Endometrial microvascular endothelial cells (primary cell): ENCODE data around the gene PLEKHA6. TPM values are rescaled to one million over a fixed set of nuclear protein-coding genes. Genes with fewer than 3 reads are reported as not detected.

Experiments
- in situ Hi-C: cut with HindIII; loops from 2 replicates; pipeline ENCODE4 v1.10.0; 2017; ENCODE audit warnings: low sequenced_read_pairs, low pct_unique_long_range_greater_than_20kb; ENCODE audit errors: inconsistent ontology term
- total RNA-seq: library from RNA; depleted of rRNA; stranded (reverse); fragments of >200 nt; gene quantifications from one replicate; pipeline ENCODE4 v1.2.3, GENCODE V29; 2015; ENCODE audit errors: inconsistent ontology term

PLEKHA6 gene
- total RNA-seq, 1 donor from 2014 or later: 2.2 TPM

GRCh38 chr1:204384636-204385352 is 25.1 kb upstream of the PLEKHA6 start:
- in situ Hi-C loops: no loop called here

- in situ Hi-C loops: no loop called here
Observed at GRCh38 chr1:204383163-204383904, 23.6 kb upstream of the PLEKHA6 start.

GRCh38 chr1:204382714-204383083 is 23.0 kb upstream of the PLEKHA6 start:
- in situ Hi-C loops: no loop called here

GRCh38 chr1:204380293-204380831 is 20.6 kb upstream of the PLEKHA6 start:
- in situ Hi-C loops: no loop called here

- in situ Hi-C loops: no loop called here
Observed at GRCh38 chr1:204377800-204378668, 18.3 kb upstream of the PLEKHA6 start.

- in situ Hi-C loops: no loop called here
Observed at GRCh38 chr1:204376919-204377799, 17.4 kb upstream of the PLEKHA6 start.

- in situ Hi-C loops: no loop called here
Observed at GRCh38 chr1:204376465-204376864, 16.7 kb upstream of the PLEKHA6 start.

GRCh38 chr1:204373911-204374310 is 14.2 kb upstream of the PLEKHA6 start:
- in situ Hi-C loops: no loop called here

GRCh38 chr1:204370176-204370575 is 10.4 kb upstream of the PLEKHA6 start:
- in situ Hi-C loops: no loop called here

GRCh38 chr1:204368996-204369726 is 9.4 kb upstream of the PLEKHA6 start:
- in situ Hi-C loops: no loop called here

- in situ Hi-C loops: no loop called here
Observed at GRCh38 chr1:204367956-204368355, 8.2 kb upstream of the PLEKHA6 start.

- in situ Hi-C loops: no loop called here
Observed at GRCh38 chr1:204367193-204367858, 7.6 kb upstream of the PLEKHA6 start.

GRCh38 chr1:204366759-204367158 is 7.0 kb upstream of the PLEKHA6 start:
- in situ Hi-C loops: no loop called here

- in situ Hi-C loops: no loop called here
Observed at GRCh38 chr1:204363335-204364114, 3.8 kb upstream of the PLEKHA6 start.

- in situ Hi-C loops: no loop called here
Observed at GRCh38 chr1:204362984-204363334, 3.2 kb upstream of the PLEKHA6 start.

- in situ Hi-C loops: no loop called here
Observed at GRCh38 chr1:204361781-204362180, 2.1 kb upstream of the PLEKHA6 start.

- in situ Hi-C loops: no loop called here
Observed at GRCh38 chr1:204361341-204361771, 1.6 kb upstream of the PLEKHA6 start.
